DOHH2 (cell line): ENCODE data around the gene TTC16.
A peak's percentile ranks its signal among the peaks of the same experiment; 100 is the strongest.

Experiments used
- CTCF ChIP-seq: fragments of 200-600 bp; sonication (generic); IDR thresholded peaks from one replicate; pipeline ENCODE4 v1.5.1; 2014; ENCODE audit warnings: antibody characterized with exemption, mild to moderate bottlenecking, low read depth, low read length; ENCODE audit not compliant: poor library complexity, severe bottlenecking
- EZH2phosphoT487 ChIP-seq: fragments of 200-600 bp; sonication (generic); IDR thresholded peaks from 2 replicates; pipeline ENCODE4 v1.6.1; 2017; ENCODE audit warnings: borderline replicate concordance, mild to moderate bottlenecking, antibody characterized with exemption, low read length, moderate library complexity, mixed read lengths

GRCh38 chr9:127734747-127735529 is 19.1 kb downstream of the TTC16 start, which contains the start of gene TOR2A:
- peak; percentile 98 for TF ChIP-seq CTCF
- TF ChIP-seq EZH2phosphoT487: no peak
